ENCODE measurements around the gene ZBTB47. TPM values are rescaled to one million over a fixed set of nuclear protein-coding genes. Genes with fewer than 3 reads are reported as not detected.

ZBTB47 gene
- total RNA-seq, 3 donors from 2014 or later (not counting 1 experiment from before 2014, with no cell fraction given), result 2.1 to 3.0 (median 3.0) TPM

- peaks cover 21 to 25% of the 10 kb centered on the region in 2 donors for H3K27me3 Mint-ChIP-seq (ENCODE audit: low read depth in 2 of 2)
- peaks cover 0 to 5% of the 10 kb centered on the region in 2 donors for H3K4me1 Mint-ChIP-seq
- no peak overlapping the region for H3K27ac Mint-ChIP-seq
- intact Hi-C loops (cut with micrococcal nuclease), result no loop called here
- H3K4me3 Mint-ChIP-seq, result no peak overlapping the region
- H3K9me3 Mint-ChIP-seq, result peaks cover 4 to 5% of the 10 kb centered on the region in 2 donors
- Histone ChIP-seq H3K36me3 (ENCODE audit: control insufficient read depth, insufficient read depth, low read length) (no peaks in the 10 kb centered on the region), H3K27ac (ENCODE audit: low read length) (no peak overlapping the region), H3K9me3 (ENCODE audit: control insufficient read depth, insufficient read depth, low read length) (no peaks in the 10 kb centered on the region), H3K4me1 (ENCODE audit: control insufficient read depth, insufficient read depth, low read length) (no peaks in the 10 kb centered on the region), H3K27me3 (ENCODE audit: control insufficient read depth, insufficient read depth, low read length) (no peaks in the 10 kb centered on the region), H3K4me3 (ENCODE audit: low read length) (no peak overlapping the region)
- WGBS (ENCODE audit: insufficient coverage), result 75% methylated on average over 12 of the region's 12 CpGs
- TF ChIP-seq CTCF (IDR thresholded peaks at IDR 0.05), result no peak
- H3K36me3 Mint-ChIP-seq, result peaks cover 6% of the 10 kb centered on the region
- ATAC-seq, result no peak
- no peak for DNase-seq
Observed at GRCh38 chr3:42682301-42683070, 29.0 kb downstream of the ZBTB47 start.

- no peak for TF ChIP-seq CTCF (IDR thresholded peaks at IDR 0.05)
Observed at GRCh38 chr3:42683875-42684598, 30.5 kb downstream of the ZBTB47 start.

GRCh38 chr3:42684632-42685362 lies 31.3 kb downstream of the ZBTB47 start:
- H3K9me3 Mint-ChIP-seq, result no peaks in the 10 kb centered on the region
- H3K27ac Mint-ChIP-seq, result no peak overlapping the region
- 85% methylated on average over 7 of the region's 7 CpGs for WGBS (ENCODE audit: insufficient coverage)
- no peak overlapping the region for H3K4me3 Mint-ChIP-seq
- H3K36me3 ChIP-seq (ENCODE audit: control insufficient read depth, insufficient read depth, low read length), result no peaks in the 10 kb centered on the region
- peaks cover 7 to 12% of the 10 kb centered on the region in 2 donors for H3K27me3 Mint-ChIP-seq (ENCODE audit: low read depth in 2 of 2)
- no peaks in the 10 kb centered on the region for H3K27me3 ChIP-seq (ENCODE audit: control insufficient read depth, insufficient read depth, low read length)
- DNase-seq (no peak), ATAC-seq (no peak)
- no peaks in the 10 kb centered on the region for H3K4me1 ChIP-seq (ENCODE audit: control insufficient read depth, insufficient read depth, low read length)
- H3K36me3 Mint-ChIP-seq, result no peaks in the 10 kb centered on the region
- no peak overlapping the region for H3K4me3 ChIP-seq (ENCODE audit: low read length)
- intact Hi-C loops (cut with micrococcal nuclease), result no loop called here
- H3K4me1 Mint-ChIP-seq, result peaks cover 0 to 5% of the 10 kb centered on the region in 2 donors
- no peak overlapping the region for H3K27ac ChIP-seq (ENCODE audit: low read length)
- H3K9me3 ChIP-seq (ENCODE audit: control insufficient read depth, insufficient read depth, low read length), result no peaks in the 10 kb centered on the region
- TF ChIP-seq CTCF (IDR thresholded peaks at IDR 0.05), result no peak

More at GRCh38 chr3:42683875-42684598, 30.5 kb downstream of the ZBTB47 start:
- WGBS (ENCODE audit: insufficient coverage), result 86% methylated on average over 8 of the region's 10 CpGs
- Mint-ChIP-seq H3K27ac (no peak overlapping the region), H3K36me3 (no peaks in the 10 kb centered on the region), H3K4me3 (no peak overlapping the region), H3K9me3 (no peaks in the 10 kb centered on the region), H3K27me3 (ENCODE audit: low read depth in 2 of 2) (peaks cover 10 to 12% of the 10 kb centered on the region in 2 donors), H3K4me1 (peaks cover 0 to 5% of the 10 kb centered on the region in 2 donors)
- no peaks in the 10 kb centered on the region for H3K4me1 ChIP-seq (ENCODE audit: control insufficient read depth, insufficient read depth, low read length)
- no peak overlapping the region for H3K27ac ChIP-seq (ENCODE audit: low read length)
- intact Hi-C loops (cut with micrococcal nuclease), result no loop called here
- H3K9me3 ChIP-seq (ENCODE audit: control insufficient read depth, insufficient read depth, low read length), result no peaks in the 10 kb centered on the region
- ATAC-seq (no peak), DNase-seq (no peak)
- H3K4me3 ChIP-seq (ENCODE audit: low read length), result no peak overlapping the region
- H3K36me3 ChIP-seq (ENCODE audit: control insufficient read depth, insufficient read depth, low read length), result no peaks in the 10 kb centered on the region
- no peaks in the 10 kb centered on the region for H3K27me3 ChIP-seq (ENCODE audit: control insufficient read depth, insufficient read depth, low read length)

Measured in natural killer cell (primary cell).